ACC112 (cell line): ENCODE measurements around the gene NSG1.

Experiments
- H2AFZ ChIP-seq: fragments of 200-600 bp; sonication (generic); one replicate; pipeline ENCODE4 v1.6.0; 2017; ENCODE audit warnings: antibody characterized with exemption, low read length; ENCODE audit not compliant: unreplicated experiment
- H3K27ac ChIP-seq: fragments of 200-600 bp; sonication (generic); 2 replicates; pipeline ENCODE4 v1.5.1; 2014; ENCODE audit warnings: low read depth, mild to moderate bottlenecking, antibody characterized with exemption, low read length, moderate library complexity
- H3K27me3 ChIP-seq: fragments of 200-600 bp; sonication (generic); 2 replicates; pipeline ENCODE4 v1.6.1; 2014; ENCODE audit warnings: mild to moderate bottlenecking, antibody characterized with exemption, low read length, moderate library complexity, mixed read lengths; ENCODE audit not compliant: insufficient read depth
- H3K36me3 ChIP-seq: fragments of 200-600 bp; sonication (generic); 2 replicates; pipeline ENCODE4 v1.6.1; 2016; ENCODE audit warnings: mild to moderate bottlenecking, antibody characterized with exemption, low read length, moderate library complexity, mixed read lengths; ENCODE audit not compliant: insufficient read depth
- H3K4me1 ChIP-seq: fragments of 200-600 bp; sonication (generic); one replicate; pipeline ENCODE4 v1.6.1; 2016; ENCODE audit warnings: low read length, mixed read lengths; ENCODE audit not compliant: insufficient read depth, unreplicated experiment, control insufficient read depth
- H3K4me3 ChIP-seq: fragments of 200-600 bp; sonication (generic); 2 replicates; pipeline ENCODE4 v1.5.1; 2014; ENCODE audit warnings: mild to moderate bottlenecking, low read depth, low read length
- H3K79me2 ChIP-seq: fragments of 200-600 bp; sonication (generic); one replicate; pipeline ENCODE4 v1.6.0; 2016; ENCODE audit warnings: low read length; ENCODE audit not compliant: control insufficient read depth, unreplicated experiment, insufficient read depth

Gene NSG1

DNA sequence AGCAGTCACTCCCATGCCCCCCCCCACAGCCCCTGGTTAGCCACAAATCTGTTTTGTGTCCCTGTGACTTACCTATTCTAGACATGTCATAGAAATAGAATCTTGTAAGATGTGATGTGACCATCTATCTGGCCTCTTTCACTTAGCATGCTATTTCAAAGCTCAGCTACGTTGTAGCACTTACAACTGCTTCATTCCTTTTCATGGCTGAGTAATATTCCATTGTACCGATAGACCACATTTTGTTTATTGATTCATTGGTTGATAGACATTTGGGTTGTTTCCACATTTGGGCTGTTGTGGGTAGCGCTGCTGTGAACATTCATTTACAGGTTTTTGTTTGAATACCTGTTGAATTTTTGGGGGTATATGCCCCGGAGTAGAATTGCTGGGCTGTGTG, 11.5 kb downstream of the NSG1 start:
- no peaks in the 10 kb centered on the region for H3K79me2 ChIP-seq
- H3K27me3 ChIP-seq = peaks cover 35% of the 10 kb centered on the region
- no peaks in the 10 kb centered on the region for H3K36me3 ChIP-seq
- no peak overlapping the region for H3K4me3 ChIP-seq
- no peak overlapping the region for H3K27ac ChIP-seq
- peaks cover 20% of the 10 kb centered on the region for H3K4me1 ChIP-seq
- H2AFZ ChIP-seq = no peak overlapping the region

DNA sequence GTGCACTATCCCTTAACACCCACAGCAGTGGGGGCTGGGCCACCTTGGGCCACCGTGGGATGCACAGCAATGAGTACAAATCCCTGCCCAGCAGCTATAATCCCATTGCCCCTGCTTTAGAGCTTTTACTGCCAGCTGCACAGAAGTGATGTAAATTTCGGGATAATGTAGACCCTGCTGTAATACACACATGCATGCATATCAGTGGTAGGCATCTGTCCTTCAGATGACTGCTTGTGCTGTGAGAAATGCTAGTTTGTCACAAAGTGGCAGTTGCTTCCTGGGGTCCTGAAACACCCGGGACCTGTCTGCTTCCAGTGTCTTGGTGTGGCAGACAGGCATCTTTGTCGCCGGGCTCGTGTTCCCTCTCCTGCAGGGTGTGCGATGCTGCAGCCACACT, 14.1 kb downstream of the NSG1 start:
- Histone ChIP-seq H3K27ac (no peak overlapping the region), H2AFZ (no peak overlapping the region), H3K4me3 (no peak overlapping the region), H3K36me3 (no peaks in the 10 kb centered on the region), H3K79me2 (no peaks in the 10 kb centered on the region), H3K4me1 (peaks cover 8% of the 10 kb centered on the region), H3K27me3 (peaks cover 25% of the 10 kb centered on the region)

DNA sequence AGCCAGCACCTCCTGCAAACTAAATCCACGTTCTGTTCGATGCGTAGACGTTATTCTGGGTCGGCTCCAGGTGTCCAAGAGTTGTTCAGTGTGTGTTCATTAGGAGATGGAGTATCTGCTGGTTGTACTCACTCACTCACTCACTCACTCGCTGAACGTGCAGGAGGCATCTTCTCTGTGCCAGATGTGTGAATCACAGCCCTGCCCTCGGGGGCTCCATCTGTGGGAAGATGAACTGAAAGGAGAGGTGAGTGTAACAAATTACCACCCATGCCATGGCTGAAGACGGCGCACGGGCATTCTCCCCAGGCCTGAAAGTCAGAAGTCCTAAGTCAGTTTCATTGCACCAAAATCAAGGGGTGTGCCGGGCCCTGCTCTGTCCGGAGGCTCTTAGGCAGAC, 16.1 kb downstream of the NSG1 start:
- H3K36me3 ChIP-seq = no peaks in the 10 kb centered on the region
- no peak overlapping the region for H2AFZ ChIP-seq
- H3K79me2 ChIP-seq = no peaks in the 10 kb centered on the region
- no peak overlapping the region for H3K27ac ChIP-seq
- no peaks in the 10 kb centered on the region for H3K4me1 ChIP-seq
- H3K4me3 ChIP-seq = no peak overlapping the region
- peaks cover 16% of the 10 kb centered on the region for H3K27me3 ChIP-seq

DNA sequence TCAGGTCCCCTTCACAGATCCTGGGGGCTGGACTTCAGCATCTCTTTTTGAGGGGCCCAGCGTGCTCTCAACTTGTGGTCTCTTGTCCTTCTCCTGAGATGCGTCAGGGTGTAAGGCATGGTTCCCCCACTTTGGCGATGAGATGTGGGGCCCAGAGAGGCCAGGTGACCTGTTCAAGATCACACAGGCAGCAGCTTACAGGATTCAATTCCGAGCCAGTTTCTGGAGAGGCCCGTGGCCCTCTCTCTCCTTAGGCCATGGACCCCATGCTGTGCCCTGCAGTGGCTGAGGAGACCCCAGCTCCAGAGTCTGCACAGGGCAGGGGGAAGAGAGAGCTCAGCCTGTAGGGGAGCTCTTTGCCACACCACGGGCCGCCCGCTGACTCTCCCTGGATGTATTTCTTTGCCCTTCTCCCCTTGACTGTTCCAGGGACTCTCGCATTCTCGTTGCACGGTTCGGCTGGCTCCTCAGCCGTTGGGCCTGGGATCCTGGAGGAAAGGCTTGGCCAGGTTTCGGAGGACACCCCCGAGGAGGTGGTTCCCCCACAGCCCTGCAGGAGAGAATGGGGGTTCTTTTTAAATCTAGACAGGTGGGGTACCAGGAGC, 18.6 kb downstream of the NSG1 start:
- no peaks in the 10 kb centered on the region for H3K4me1 ChIP-seq
- no peak overlapping the region for H3K27ac ChIP-seq
- H3K4me3 ChIP-seq = no peak overlapping the region
- H2AFZ ChIP-seq = no peak overlapping the region
- H3K79me2 ChIP-seq = no peaks in the 10 kb centered on the region
- peaks cover 4% of the 10 kb centered on the region; the same call in 1 of the 2 replicates for H3K27me3 ChIP-seq
- no peaks in the 10 kb centered on the region for H3K36me3 ChIP-seq

DNA sequence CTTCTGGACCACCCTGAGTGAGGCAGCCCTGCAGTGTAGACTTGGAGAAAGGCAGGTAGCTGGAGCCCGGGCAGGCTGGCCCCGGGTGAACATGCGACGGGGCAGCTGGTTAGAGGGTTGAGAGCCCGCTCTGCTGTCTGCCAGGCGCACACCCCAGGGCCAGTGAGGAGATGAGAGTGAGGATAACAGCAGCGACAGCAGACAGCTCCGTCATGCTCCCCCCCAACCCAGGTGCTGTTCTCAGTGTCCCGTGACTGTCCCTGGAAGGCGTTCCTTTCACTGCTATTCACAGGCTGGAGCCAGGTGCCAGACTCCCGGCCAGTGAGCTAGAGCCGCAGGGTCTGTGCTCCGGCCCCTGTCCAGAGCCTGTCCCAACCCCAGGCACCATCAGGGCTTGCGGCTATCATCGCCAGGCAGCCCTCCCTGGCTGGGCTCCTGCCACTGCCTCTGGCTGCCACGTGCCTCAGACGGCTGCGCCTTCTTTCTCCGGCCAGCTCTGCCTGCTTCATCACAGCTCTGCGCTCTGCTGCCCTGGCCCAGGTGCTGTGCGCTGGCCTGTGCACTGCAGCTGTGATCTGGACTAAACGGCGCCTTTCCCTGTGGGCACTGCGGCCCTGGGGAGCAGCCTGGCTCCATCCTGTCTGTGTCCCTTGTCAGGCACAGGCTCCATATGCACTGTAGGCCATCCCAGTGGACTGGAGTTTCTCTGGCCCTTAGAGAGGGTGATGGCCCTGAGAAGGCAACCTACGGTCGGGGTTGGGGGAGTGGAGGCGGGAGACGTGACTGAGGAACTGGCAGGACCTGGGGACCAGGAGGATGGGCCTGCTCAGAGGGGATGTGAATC, 19.8 kb downstream of the NSG1 start:
- Histone ChIP-seq H3K4me3 (no peak overlapping the region), H3K79me2 (no peaks in the 10 kb centered on the region), H3K27ac (no peak overlapping the region), H3K36me3 (no peaks in the 10 kb centered on the region), H3K4me1 (no peaks in the 10 kb centered on the region), H2AFZ (no peak overlapping the region), H3K27me3 (peaks cover 4% of the 10 kb centered on the region; the same call in 1 of the 2 replicates)

DNA sequence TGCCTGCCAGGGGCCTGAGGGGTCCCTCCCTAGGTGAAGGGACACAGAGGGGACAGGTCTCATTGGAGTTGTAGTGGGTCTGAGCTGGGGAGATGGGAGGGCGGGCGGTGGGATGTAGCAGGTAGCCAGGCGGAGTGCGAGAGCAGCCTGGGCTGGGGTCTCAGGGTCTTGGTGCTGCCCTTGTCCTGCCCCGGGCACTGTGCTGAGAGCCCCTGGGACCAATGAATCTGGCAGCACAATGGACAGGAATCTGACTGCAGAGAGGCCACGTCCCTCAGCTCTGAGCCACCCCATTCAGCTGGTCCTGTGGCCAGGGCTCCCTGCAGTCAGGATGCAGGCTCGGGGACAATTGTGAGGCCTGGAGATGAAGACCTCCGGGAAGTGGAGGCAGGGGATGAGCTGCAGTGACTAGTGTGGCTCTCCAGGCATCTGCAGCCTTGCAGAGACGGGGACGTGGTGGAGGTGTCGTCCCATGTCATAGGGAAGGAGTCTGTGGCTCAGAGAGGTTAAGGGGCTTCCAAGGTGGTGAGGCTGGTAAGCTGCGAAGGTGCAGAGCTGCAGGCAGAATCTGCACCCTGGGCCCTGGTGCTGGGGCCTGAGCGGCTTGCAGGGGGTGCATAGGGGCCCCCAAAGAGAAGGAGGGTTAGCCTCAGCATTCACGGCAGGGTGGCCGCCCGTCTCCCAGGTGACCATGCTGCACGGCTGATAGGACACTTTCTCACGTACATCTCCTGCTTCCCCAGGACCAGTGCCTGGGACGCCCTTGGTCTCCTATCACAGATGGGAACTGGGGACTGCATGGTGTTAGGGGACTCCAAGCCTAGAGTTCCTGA, 20.6 kb downstream of the NSG1 start:
- Histone ChIP-seq H2AFZ (no peak overlapping the region), H3K27me3 (peaks cover 4% of the 10 kb centered on the region; the same call in 1 of the 2 replicates), H3K4me3 (no peak overlapping the region), H3K36me3 (no peaks in the 10 kb centered on the region), H3K79me2 (no peaks in the 10 kb centered on the region), H3K4me1 (no peaks in the 10 kb centered on the region), H3K27ac (no peak overlapping the region)

DNA sequence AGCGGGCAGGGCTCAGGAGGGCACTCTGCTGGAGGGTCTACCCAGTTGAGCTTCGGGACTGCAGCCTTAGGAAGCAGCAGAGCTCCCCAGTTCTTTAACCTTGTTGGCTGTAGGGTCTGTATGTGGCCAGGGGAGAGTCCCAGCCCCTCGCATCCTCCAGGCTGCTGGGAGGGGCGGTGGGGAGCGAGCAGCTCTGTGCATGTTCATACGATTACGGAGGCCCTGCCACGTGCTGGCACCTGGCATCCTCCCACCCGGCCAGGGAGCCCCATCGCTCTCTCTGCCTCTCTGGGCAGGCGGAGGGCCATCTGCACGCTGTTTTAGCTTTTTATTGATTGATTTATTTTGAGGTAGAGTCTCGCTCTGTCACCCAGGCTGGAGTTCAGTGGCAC, 21.2 kb downstream of the NSG1 start:
- H3K4me1 ChIP-seq = no peaks in the 10 kb centered on the region
- no peaks in the 10 kb centered on the region for H3K79me2 ChIP-seq
- no peak overlapping the region for H3K27ac ChIP-seq
- no peak overlapping the region for H3K4me3 ChIP-seq
- H3K27me3 ChIP-seq = peaks cover 4% of the 10 kb centered on the region; the same call in 1 of the 2 replicates
- no peaks in the 10 kb centered on the region for H3K36me3 ChIP-seq
- H2AFZ ChIP-seq = no peak overlapping the region

DNA sequence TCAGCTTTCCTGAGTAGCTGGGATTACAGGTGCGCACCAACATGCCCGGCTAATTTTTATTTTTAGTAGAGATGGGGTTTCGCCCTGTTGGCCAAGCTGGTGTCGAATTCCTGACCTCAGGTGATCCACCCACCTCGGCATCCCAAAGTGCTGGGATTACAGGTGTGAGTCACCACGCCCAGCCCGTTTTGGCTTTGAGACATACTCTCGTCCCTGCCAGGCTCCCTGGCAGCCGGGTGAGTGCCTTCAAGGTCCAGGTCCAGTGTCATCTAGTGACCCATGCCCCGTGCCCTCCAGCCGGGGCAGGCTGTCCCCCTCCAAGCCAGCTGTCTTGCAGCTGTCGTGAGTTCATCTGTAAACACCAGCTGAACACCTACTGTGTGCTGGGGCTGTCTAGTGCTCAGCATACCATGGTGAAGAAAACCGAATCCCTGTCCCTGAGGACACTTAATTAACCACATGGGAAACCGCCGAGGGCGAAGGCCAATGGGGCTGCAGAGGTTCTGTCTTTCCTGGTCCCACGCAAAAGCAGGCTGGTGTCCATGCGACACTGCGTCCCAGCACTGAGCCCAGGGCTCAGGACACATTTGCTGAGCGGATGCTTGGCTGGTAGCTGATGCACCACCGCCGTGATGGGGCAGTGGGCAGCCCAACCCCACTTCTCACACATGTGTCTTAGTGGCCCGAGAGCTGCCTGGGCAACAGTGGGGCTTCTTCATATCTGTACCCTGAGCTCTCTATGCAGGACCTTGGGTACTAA, 21.9 kb downstream of the NSG1 start:
- H2AFZ ChIP-seq = no peak overlapping the region
- H3K4me3 ChIP-seq = no peak overlapping the region
- H3K27me3 ChIP-seq = peaks cover 4% of the 10 kb centered on the region; the same call in 1 of the 2 replicates
- no peaks in the 10 kb centered on the region for H3K79me2 ChIP-seq
- H3K36me3 ChIP-seq = no peaks in the 10 kb centered on the region
- H3K27ac ChIP-seq = no peak overlapping the region
- no peaks in the 10 kb centered on the region for H3K4me1 ChIP-seq

DNA sequence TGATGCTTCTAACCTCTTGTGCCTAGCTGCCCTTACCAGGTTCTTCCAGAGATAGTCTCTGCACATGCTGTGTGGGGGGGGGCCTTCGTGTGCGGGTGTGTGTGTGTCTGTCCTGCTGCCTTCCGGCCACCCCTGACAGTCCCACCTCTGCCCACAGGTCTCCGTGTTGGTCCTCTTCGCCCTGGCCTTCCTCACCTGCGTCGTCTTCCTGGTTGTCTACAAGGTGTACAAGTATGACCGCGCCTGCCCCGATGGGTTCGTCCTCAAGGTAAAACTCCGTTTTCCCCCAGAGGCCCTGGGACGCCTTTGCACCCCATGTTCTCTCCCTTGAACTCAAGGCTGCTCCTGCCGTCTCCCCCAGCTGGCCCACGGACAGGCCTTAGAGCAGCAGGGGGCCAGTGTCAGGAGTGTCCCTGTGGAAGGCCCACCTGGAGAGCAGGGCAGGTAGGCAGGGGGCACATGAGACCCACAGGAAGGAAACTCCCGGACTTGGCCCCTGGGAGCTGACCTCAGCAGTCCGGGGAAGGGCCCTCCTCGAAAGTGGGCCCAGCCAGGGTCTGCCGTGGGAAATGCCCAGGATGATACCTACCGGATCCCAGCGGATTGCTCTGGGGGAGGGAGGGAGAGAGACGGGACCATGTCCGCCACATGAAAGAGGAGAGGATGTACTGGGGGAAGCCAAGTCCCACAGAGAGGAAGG, 22.7 kb downstream of the NSG1 start:
- H3K4me1 ChIP-seq = no peaks in the 10 kb centered on the region
- no peaks in the 10 kb centered on the region for H3K36me3 ChIP-seq
- no peak overlapping the region for H3K4me3 ChIP-seq
- H3K27ac ChIP-seq = no peak overlapping the region
- peaks cover 4% of the 10 kb centered on the region; the same call in 1 of the 2 replicates for H3K27me3 ChIP-seq
- H3K79me2 ChIP-seq = no peaks in the 10 kb centered on the region
- no peak overlapping the region for H2AFZ ChIP-seq
